Limb (tissue), 2 donors: ENCODE results near the gene MANBA.
"Not testable (repeated sequence)": the region's sequence is repeated elsewhere in the genome, so short reads cannot be mapped to it uniquely, and the experiment has no call there.

Source experiments
- DNase-seq, 2 donors: peaks; one replicate each; pipeline ENCODE4 v3.0.0-alpha.2; 2016; ENCODE audit errors: extremely low spot score in 2 of 2

Gene MANBA

DNA sequence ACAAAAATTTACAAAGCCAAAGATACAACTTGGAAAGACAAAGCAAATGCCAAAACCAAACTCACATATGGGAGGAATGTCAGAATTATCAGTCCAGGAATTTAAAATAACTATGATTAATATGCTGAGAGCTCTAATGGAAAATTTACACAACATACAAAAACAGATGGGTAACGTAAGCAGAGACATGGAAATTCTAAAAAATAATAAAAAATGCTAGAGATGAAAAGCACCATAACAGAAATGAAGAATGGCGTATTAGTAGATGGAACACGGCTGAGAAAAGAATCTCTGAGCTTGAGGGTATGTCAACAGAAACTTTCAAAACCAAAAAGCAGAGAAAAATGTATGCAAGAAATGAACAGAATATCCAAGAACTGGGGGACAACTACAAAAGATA, 4.1 kb upstream of the MANBA start:
- DNase-seq = no peak

DNA sequence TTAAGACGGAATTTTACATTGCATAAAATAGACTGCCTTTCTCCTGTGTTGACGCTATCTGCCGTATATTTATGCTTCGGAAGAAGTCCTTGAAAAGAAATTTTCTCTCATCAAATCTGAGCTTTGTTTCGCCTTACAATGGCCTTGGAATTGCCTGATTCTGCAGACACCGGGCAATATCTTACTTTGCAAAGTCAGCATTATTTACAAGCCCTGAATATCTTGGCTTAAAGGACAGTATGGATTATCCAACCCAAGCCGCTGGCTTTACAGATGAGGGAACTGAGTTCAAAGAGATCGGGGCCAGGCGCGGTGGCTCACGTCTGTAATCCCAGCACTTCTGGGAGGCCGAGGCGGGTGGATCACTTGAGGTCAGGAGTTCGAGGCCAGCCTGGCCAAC, 1.1 kb upstream of the MANBA start:
- DNase-seq = no peak

DNA sequence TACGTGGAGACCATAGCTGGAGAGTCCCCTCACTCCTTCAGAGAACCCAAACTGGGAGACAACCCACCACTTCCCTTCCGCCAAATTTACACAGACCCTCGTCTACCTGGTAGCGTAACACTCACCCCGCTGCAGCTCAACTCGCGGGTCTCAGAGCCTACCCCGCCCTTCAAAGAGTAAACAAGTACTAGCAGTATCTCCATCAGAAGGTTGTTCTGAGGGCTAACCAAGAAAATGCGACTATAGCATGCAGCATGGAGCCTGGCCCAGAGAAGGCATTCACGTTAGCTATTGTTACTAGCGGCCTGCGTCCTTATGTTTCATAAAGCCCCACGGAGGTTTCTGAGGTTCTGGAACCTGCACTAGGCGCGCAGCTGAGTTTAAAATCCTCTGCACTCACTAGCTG, 531 bp upstream of the MANBA start:
- DNase-seq = no peak

DNA sequence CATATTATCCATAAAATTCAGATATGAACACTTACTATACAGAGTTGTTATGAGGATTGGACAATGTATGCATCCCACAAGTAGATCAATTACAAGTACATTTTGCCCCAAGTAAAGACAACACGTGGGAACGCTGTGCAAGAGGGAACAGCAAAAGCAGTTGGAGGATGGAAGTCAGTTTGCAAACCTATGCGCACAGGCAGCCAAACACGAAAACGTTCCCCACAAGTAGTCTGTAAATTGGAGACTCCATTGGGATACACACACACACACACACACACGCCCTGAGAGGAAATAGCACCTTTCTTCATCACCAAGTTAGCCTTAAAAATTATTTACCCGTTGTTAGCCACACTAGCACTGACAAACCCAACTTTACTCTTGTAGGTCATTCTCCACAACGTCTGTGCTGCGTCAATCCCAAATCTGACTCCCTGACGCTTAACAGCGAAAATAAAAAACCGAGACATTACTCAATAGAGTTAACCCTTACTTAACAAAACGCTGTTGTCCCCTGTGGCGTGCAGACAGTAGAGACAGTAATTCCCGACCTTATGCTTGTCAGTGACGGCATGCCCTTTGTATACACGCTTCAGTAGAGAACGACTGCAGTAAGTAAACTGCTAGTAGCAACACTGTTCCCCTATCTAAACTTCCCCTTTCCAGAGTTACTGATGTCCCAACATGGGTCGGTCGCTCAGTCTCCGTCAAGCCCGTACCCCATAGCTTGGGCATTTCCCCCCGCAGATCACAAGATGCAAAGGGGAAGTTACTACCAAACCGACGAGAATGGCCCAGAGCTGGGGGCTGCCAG, 730 bp downstream of the MANBA start:
- DNase-seq = peak; percentile 16 to 42

DNA sequence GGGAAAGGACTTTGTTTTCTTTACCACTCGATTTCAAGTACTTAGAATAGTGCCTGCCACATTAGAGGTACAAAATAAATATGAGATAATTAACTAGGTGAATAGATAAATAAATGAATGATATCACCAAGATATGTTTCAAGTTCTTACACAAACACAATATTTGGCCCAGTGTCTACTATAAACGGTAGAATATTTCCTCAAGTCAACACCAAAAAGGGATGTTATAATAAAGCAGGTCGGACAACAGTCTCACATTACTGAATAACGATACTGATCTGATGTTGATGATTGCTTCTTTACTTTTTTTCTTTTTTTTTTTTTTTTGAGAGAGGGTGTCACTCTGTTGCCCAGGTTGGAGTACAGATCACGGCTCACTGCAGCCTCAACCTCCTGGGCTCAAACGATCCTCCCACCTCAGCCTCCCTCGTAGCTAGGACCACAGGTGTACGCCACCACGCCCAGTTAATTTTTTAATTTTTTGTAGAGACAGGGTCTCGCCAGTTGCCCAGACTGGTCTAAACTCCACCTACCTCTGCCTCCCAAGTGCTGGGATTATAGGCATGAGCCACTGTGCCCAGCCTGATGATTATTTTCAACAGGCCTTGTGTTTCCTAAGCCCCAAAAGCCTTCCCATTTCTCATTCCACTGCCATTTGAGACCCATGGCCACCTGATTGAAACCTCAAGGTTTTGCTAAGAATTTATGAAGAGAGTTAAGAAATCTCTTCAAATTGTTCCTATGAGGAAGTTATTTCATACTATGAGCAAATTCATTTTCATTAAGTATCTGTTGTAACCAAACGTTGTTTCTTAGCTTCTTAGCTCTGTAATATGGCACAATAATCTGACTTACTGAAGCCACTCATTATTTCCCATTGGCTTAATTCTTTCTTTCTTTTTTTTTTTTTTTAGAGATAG, 2.3 kb downstream of the MANBA start:
- no peak for DNase-seq

DNA sequence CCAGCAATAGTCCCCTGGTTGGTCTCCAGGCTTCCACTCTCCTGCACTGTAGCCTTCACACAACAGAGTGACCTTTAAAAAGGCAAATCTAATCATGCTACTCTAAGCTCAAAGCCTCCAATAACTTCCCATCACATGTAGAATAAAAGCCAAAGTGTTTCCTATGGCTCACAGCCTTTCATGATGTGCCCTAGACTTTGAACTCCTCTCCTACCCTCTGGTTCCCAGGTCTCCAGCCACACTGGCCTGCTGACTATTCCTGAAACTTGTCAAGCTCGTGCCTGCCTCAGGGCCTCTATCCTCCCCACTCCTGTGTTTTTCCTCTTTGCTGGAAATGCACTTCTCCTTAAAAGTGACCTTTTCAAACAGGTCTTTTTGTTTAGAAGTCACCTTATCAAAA, 3.1 kb downstream of the MANBA start:
- no peak for DNase-seq

DNA sequence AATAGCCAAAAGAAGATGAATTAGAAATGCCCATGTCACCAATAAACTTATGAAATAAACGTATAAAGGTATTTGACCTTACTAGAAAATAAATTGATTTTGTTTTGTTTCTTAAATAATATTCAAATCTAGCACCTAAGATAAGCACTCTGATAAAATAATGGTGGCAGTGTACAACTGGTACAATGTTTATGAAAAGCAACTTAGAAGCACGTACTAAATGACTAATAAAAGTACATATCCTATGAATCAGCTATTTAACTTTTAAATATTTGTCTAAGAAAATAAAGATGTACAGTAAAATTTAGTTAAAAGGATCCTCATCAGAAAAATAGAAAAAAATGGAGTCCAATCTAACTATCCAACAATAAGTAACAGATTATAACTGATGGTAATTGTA, 6.7 kb downstream of the MANBA start:
- DNase-seq = no peak

DNA sequence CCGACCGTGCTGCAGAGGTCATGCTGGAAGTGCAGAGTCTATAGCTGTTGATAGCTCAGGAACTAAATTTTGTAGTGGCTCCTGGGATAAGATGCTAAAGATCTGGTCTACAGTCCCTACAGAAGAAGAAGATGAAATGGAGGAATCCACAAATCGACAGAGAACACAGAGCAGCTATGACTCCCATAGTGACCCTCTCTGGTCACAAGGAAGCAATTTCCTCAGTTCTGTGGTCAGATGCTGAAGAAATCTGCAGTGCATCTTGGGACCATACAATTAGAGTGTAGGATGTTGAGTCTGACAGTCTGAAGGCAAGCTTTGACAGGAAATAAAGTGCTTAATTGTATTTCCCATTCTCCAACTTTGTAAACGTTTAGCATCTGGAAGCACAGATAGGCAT, 8.8 kb downstream of the MANBA start:
- DNase-seq = no peak

DNA sequence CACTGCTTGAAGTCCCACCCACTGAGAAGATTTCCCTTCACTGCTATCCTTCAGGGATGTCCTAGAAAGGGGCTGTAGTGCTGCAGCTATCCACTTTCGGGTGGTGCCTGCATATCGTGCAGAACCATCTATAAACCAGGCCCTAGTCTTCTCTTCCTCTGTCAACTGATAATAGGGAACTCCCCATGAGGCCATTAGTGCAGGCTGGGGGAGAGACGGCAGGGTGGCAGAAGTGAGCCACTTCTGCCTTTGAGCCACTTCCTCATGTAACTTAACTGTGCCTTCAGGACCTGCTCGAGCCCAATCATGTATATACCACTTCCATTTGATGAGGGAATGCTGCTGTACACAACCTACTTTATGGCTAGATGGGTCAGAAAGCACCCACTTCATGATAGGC, 17.4 kb downstream of the MANBA start:
- DNase-seq = not testable (repeated sequence)

DNA sequence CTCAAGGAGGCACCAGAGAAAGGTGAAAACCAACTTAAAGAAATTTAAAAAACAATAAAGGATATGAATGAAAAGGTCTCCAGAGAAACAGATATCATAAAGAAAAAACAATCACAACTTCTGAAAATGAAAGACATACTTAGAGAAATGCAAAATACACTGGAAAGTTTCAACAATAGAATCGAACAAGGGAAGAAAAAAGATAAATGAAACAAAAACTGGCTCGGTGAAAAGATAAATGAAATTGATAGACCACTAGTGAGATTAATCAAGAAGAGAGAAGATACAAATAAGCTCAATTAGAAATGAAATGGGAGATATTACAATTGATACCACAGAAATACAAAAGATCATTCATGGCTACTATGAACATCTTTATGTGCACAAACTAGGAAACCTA, 22.0 kb downstream of the MANBA start:
- DNase-seq = not testable (repeated sequence)

DNA sequence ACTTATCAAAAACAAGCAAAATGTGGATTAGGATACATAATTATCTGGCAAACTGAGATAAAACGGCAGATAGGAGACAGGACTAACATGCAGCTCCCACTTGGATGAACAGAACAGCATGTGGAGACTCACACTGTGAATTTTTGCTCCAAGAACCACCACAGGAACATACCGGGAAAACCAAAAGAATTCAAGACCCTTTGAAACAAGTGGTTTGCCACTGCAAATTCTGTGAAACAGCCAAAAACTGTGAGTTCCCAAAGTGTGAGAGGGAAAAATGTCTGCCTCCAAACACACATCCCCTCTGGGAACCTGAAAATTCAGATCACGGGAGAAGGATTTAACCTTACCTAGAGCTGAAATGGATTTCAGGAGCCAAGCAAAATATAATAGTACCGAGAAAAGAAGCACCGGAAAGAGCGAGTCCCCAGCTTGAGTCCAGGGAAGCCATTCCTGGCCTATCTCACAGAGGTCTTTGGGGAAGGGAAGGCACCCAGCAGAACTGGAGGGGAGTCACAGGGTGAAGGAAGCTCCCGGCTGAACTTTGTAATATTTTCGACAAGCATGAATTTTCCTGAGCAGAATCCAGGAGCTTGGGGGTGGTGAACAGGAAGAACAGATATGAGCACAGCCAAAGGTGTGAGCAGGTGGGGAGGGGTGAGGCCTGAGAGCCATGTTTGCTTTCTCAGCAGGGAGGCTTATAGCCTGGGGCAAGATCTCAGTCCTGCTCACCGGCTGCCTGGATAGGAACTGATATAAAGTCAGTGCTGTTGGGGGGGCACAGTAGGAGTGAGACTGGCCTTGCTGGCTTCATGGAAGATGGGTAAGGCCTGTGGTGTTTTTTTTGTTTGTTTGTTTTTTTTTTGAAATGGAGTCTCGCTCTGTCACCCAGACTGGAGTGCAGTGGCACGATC, 23.9 kb downstream of the MANBA start:
- no peak for DNase-seq

DNA sequence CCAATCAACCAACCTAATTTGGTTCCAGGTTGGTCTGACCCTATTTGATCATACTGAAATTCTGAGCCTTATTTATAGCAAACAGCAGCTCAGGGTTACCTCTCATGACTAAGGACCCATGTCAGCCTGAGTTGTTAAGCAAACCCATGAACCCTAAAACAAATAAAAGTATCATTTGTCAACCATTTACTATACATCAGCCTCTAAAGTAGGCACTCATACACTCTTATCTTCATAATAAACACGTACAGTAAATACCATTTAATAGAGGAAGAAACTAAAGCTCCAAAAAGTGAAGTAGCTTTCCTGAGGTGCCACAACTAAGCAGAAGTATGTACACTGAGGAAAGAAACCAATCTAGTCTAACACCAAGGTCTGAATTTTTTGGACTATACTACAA, 25.2 kb downstream of the MANBA start:
- DNase-seq = no peak

DNA sequence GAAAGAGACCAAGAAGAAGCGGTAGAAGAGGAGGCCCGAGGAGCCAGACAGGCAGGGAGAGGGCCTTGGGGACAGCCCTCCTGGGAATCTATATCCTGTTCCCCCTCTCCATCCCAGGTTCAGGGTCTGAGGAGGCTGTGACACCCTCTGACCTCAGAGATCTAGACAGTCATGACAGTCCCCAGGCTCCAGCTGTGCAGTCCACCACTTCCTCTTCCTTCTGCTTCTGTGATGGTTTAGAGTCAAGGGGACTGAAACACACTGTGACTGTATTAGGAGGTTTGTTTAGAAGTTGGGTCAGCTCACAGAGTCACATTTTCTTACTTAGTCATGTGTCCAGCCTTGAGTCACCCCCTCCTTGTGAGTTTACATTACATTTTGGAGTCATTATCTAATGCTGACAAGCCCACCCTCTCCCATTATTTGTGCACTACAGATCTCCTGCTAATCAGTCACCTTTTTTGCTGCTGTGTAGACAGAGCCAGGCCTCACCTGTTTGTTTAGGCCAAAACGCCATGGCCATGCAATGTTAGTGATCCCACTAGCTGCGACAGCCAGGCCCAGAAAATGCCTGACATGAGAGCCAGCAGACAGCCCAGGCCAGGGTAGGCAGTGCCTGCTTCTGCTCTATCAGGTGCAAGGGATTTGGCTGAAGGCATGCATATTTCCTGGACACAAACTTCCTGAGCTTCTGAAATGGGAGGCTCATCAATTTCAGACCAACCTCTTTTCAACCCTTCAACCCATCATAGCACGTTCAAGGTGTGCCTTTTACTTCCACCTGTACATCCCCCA, 26.0 kb downstream of the MANBA start:
- no peak for DNase-seq

DNA sequence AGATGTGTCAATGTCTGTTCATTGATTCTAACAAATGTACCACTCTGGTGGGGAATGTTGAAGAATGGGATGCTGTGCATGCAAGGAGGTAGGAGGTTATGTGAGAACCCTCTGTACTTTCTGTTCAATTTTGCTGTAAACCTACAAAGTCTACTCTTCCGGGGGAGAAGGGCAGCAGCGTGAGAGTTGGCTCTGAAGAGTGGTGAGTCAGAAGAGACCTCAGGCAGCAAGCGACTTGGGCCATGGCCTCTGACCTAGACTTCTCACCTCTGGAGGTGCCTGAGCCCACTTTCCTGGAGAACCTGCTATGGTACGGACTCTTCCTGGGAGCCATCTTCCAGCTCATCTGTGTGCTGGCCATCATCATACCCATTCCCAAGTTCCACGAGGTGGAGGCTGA, 26.7 kb downstream of the MANBA start:
- no peak for DNase-seq

DNA sequence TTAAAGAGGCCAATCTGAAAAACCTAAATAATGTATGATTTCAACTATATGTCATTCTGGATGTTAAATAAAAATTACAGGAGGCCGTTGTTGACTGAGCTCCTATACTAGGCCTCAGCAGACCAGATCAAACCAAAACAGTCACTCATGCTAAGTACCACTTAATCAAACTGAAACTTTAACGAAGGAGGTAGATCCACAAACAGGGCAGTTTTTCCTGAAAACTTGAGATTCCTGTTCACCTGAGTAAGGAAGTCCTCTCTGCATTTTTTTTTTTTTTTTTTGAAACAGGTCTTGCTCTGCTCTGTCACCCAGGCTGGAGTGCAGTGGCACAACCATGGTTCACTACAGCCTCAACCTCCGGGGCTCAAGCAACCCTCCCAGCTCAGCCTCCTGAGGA, 27.7 kb downstream of the MANBA start:
- DNase-seq = no peak

DNA sequence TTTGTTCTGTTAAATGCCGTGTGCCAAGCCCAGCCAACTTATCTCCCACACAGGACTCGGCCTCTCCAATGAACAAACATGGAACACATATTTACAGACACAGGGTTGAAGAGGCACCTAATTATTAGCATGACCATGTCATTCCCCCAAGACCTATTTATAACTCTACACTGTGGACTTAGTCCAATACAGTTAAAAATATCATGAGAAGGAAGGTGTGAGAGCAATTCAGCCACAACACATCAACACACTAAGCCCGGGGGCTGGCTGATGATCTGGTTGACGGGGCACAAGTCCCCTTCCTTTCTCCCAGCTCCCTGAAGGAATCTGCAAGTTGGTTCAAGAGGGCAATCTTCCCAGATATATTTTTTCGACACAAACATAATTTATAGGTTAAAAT, 28.1 kb downstream of the MANBA start:
- DNase-seq = no peak

DNA sequence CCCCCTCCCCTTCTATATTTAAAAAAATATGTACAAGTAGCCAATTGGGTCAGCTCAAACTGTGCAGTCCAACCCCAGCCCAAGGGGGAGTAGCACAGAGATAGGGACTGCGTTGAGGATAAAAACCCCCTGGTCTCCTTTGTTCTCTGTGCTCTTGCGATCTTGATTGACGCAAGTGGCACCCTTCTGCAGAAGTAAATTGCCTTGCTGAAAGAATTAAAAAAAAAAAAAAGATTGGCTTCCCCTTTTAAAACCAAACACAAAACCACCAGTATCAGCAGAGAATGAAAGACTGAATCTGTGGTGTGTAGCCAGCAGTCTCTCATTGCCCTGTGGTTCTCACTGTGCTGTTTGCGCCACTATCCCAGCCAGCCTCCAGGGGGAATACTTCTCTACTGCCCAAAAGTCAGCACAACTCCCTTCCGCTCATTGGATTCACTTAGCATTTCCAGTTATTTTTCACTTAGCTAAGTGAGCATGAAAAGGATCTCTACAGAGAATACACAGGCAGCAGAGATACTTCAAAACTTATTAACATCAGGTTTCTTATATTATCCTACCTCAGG, 29.7 kb downstream of the MANBA start:
- DNase-seq = no peak

DNA sequence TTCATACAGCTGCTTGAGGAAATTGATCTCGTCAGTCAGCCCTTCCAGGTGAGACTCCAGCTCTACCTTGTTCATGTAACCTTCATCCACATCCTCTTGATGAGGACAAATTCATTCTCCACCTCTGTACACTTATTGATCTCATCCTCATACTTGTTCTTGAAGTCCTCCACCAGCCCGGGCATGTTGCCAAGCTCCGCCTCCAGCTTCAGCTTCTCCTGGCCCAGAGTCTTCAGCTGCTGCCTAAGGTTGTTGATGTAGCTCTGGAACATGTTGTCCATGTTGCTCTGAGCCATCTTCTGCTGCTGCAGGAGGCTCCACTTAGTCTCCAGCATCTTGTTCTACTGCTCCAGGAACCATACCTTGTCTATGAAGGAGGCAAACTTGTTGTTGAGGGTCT, 31.3 kb downstream of the MANBA start:
- DNase-seq = not testable (repeated sequence)

DNA sequence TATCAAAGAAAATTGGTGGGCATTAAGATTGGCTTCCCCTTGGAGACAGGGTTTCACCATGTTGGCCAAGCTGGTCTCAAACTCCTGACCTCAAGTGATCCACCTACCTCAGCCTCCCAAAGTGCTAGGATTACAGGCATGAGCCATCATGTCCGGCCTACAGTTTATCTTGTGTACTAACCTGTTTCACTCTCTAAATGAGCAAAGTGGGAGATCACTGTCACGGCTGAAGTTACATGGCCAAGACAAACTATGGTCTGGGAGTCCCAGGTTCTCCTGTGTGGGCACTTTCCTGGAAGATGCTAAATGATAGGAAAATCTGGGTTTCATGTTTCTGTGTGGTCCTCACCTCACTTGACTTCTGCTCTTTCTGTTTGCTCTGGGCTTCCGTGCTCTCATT, 33.8 kb downstream of the MANBA start:
- DNase-seq = not testable (repeated sequence)

DNA sequence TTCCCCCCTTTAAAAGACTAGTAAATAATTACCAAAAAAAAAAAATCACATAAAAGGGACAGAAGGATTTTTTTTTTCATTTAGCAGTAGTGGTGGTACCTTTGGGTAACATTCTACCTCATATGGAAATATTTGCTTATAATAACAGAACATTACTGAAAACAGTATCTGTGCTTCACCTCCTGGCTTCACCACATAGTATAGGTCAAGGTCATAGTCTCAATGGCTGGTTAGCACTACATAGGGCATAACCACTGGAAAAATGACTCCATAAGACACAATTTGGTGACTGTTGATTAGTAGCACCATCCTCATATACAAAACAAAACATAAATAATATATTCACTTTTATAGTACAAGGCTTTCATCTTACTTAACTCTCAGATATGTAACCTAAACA, 34.7 kb downstream of the MANBA start:
- no peak for DNase-seq
